K562 (cell line): ENCODE results near the gene SCAPER. TPM values are rescaled to one million over a fixed set of nuclear protein-coding genes. Genes with fewer than 3 reads are reported as not detected.

Experiments
- BCOR ChIP-seq: fragments of 450-650 bp; IDR thresholded peaks from 2 replicates; pipeline ENCODE4 v1.6.1; 2016
- CEBPZ ChIP-seq: fragments of 150-350 bp; IDR thresholded peaks from 2 replicates; pipeline ENCODE4 v1.6.1; 2014; ENCODE audit warnings: low read depth, mild to moderate bottlenecking, low read length, borderline replicate concordance
- GTF2B ChIP-seq: IDR thresholded peaks from 2 replicates; pipeline ENCODE4 v1.6.1; 2011; ENCODE audit not compliant: insufficient read length; ENCODE audit errors: extremely low read depth
- MYC ChIP-seq, 2 experiments: fragments of 250-450 bp in 1 of 2; sonication (Bioruptor Pico) in 1 of 2; IDR thresholded peaks; 2 replicates each; pipeline versions ENCODE4 v1.5.1 to v1.6.1; 2012 to 2021; ENCODE audit warnings: low read depth in 2 of 2, borderline replicate concordance in 1 of 2, improper control_type of control experiment in 1 of 2, low read length in 1 of 2, mild to moderate bottlenecking in 1 of 2, moderate library complexity in 1 of 2
- NCOA4 ChIP-seq: fragments of 450-650 bp; IDR thresholded peaks from 2 replicates; pipeline ENCODE4 v1.6.1; 2018; ENCODE audit warnings: mild to moderate bottlenecking; ENCODE audit not compliant: partially characterized antibody
- NFE2 ChIP-seq: IDR thresholded peaks from 2 replicates; pipeline ENCODE4 v1.6.1; 2014; ENCODE audit warnings: antibody characterized with exemption, low read depth
- NFYB ChIP-seq: IDR thresholded peaks from 2 replicates; pipeline ENCODE4 v1.6.1; 2011; ENCODE audit warnings: mild to moderate bottlenecking, moderate library complexity; ENCODE audit not compliant: insufficient read length; ENCODE audit errors: extremely low read depth
- NONO ChIP-seq, 2 experiments: fragments of 200-400 bp in 1 of 2; fragments of 450-650 bp in 1 of 2; formaldehyde crosslinking in 1 of 2; IDR thresholded peaks; 2 replicates each; pipeline ENCODE4 v1.6.1; 2017; ENCODE audit warnings: low read depth in 2 of 2, mild to moderate bottlenecking in 2 of 2, moderate library complexity in 2 of 2, low read length in 1 of 2
- PPARD ChIP-seq: fragments of 250-450 bp; sonication (Bioruptor Pico); IDR thresholded peaks from 2 replicates; pipeline ENCODE4 v1.8.0; 2022; ENCODE audit warnings: inconsistent platforms, mild to moderate bottlenecking, moderate library complexity
- RHOXF2B ChIP-seq: fragments of 250-450 bp; sonication (Bioruptor Pico); conservative IDR thresholded peaks from 2 replicates; pipeline ENCODE4 v1.5.1; 2021
- SP1 ChIP-seq: sonication (generic); formaldehyde crosslinking; IDR thresholded peaks from 2 replicates; pipeline ENCODE4 v1.8.1; 2022; ENCODE audit warnings: mild to moderate bottlenecking, missing genetic modification reagents
- SPI1 ChIP-seq: IDR thresholded peaks from 2 replicates; pipeline ENCODE4 v1.6.1; 2011; ENCODE audit warnings: low read depth, low read length, control low read depth, borderline replicate concordance
- SRSF9 ChIP-seq: fragments of 200-400 bp; formaldehyde crosslinking; IDR thresholded peaks from 2 replicates; pipeline ENCODE4 v1.6.1; 2017; ENCODE audit warnings: low read depth, low read length, borderline replicate concordance
- STAG1 ChIP-seq: sonication (generic); formaldehyde crosslinking; IDR thresholded peaks from 2 replicates; pipeline ENCODE4 v1.5.0; 2020; ENCODE audit warnings: missing genetic modification reagents, borderline replicate concordance
- THAP12 ChIP-seq: fragments of 250-450 bp; sonication (Bioruptor Pico); IDR thresholded peaks from 2 replicates; pipeline ENCODE4 v1.9.0; 2021; ENCODE audit warnings: mild to moderate bottlenecking, inconsistent platforms
- XRCC3 ChIP-seq: fragments of 450-650 bp; IDR thresholded peaks from 2 replicates; pipeline ENCODE4 v1.6.1; 2017; ENCODE audit warnings: mild to moderate bottlenecking, moderate library complexity
- polyA plus RNA-seq, 8 experiments: library from polyadenylated mRNA; depleted of rRNA in 4 of 8; stranded (reverse) in 5 of 8; unstranded in 3 of 8; fragments of >200 nt; fragmentation: Nextera tagmentation in 2 of 8; fragmentation: Illumina TruSeq in 1 of 8; extraction: Ambion mirVana in 2 of 8; extraction: Trizol in 1 of 8; gene quantifications; 2 replicates each; pipeline versions ENCODE4 v1.2.1 to v1.2.3, GENCODE V29; 2011 to 2014; ENCODE audit warnings: inconsistent platforms in 1 of 8, missing spikeins in 1 of 8
- total RNA-seq, 7 experiments: library from RNA; depleted of rRNA in 6 of 7; stranded (reverse); fragments of >200 nt in 6 of 7; fragmentation: Illumina TruSeq in 2 of 7; extraction: Trizol in 2 of 7; gene quantifications; 2 replicates each; pipeline versions ENCODE4 v1.2.1 to v1.2.3, GENCODE V29; 2011 to 2021; ENCODE audit warnings: low replicate concordance in 1 of 7
- TF ChIP-seq, protein P1 (sequence below): fragments of 450-650 bp; IDR thresholded peaks from 2 replicates; pipeline ENCODE4 v1.7.1; 2018; ENCODE audit warnings: mild to moderate bottlenecking, low read depth; ENCODE audit not compliant: partially characterized antibody

The SCAPER gene
- total and polyA plus RNA-seq, 9 of the 15 experiments (the other 6 are each of a cell fraction or from before 2014, with no cell fraction given), result 1.3 to 5.7 (median 3.2) TPM

GRCh38 chr15:76311100-76311953 lies 593.8 kb downstream of the SCAPER start, which contains the start of gene ETFA (continued):
- TF ChIP-seq NFYB (peak; percentile 53), CEBPZ (no peak), NFE2 (peak; percentile 19; the same call in 1 of the 2 replicates), MYC (IDR thresholded peaks at IDR 0.05; ENCODE audit: low read depth, low read length) (peak; percentile 94), MYC (CRISPR knock-in tag; IDR thresholded peaks at IDR 0.05; ENCODE audit: borderline replicate concordance, low read depth) (peak; percentile 74; the same call in 1 of the 2 replicates), THAP12 (CRISPR knock-in tag) (peak; percentile 92), NONO (IDR thresholded peaks at IDR 0.05; ENCODE audit: low read depth in 2 of 2, low read length in 1 of 2) (peak in 1 of 2 experiments; percentile 91; a peak in 2 of 4 replicates), SRSF9 (no peak), GTF2B (no peak), BCOR (peak; percentile 43; the same call in 1 of the 2 replicates), RHOXF2B (CRISPR knock-in tag) (no peak), NCOA4 (no peak), SPI1 (peak; percentile 51; the same call in 1 of the 2 replicates), SP1 (CRISPR knock-in tag) (0 out of 2 replicates have a peak, but pooled peaks have one; percentile 36), PPARD (CRISPR knock-in tag) (no peak), XRCC3 (no peak), STAG1 (CRISPR knock-in tag) (peak; percentile 7; the same call in 1 of the 2 replicates)
- TF ChIP-seq, protein P1, sequence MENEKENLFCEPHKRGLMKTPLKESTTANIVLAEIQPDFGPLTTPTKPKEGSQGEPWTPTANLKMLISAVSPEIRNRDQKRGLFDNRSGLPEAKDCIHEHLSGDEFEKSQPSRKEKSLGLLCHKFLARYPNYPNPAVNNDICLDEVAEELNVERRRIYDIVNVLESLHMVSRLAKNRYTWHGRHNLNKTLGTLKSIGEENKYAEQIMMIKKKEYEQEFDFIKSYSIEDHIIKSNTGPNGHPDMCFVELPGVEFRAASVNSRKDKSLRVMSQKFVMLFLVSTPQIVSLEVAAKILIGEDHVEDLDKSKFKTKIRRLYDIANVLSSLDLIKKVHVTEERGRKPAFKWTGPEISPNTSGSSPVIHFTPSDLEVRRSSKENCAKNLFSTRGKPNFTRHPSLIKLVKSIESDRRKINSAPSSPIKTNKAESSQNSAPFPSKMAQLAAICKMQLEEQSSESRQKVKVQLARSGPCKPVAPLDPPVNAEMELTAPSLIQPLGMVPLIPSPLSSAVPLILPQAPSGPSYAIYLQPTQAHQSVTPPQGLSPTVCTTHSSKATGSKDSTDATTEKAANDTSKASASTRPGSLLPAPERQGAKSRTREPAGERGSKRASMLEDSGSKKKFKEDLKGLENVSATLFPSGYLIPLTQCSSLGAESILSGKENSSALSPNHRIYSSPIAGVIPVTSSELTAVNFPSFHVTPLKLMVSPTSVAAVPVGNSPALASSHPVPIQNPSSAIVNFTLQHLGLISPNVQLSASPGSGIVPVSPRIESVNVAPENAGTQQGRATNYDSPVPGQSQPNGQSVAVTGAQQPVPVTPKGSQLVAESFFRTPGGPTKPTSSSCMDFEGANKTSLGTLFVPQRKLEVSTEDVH, result peak; percentile 36
